Measurements from ENCODE around the gene DRG1.
"Not testable (repeated sequence)": the region's sequence is repeated elsewhere in the genome, so short reads cannot be mapped to it uniquely, and the experiment has no call there.

DRG1 gene, protein sequence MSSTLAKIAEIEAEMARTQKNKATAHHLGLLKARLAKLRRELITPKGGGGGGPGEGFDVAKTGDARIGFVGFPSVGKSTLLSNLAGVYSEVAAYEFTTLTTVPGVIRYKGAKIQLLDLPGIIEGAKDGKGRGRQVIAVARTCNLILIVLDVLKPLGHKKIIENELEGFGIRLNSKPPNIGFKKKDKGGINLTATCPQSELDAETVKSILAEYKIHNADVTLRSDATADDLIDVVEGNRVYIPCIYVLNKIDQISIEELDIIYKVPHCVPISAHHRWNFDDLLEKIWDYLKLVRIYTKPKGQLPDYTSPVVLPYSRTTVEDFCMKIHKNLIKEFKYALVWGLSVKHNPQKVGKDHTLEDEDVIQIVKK

DNA sequence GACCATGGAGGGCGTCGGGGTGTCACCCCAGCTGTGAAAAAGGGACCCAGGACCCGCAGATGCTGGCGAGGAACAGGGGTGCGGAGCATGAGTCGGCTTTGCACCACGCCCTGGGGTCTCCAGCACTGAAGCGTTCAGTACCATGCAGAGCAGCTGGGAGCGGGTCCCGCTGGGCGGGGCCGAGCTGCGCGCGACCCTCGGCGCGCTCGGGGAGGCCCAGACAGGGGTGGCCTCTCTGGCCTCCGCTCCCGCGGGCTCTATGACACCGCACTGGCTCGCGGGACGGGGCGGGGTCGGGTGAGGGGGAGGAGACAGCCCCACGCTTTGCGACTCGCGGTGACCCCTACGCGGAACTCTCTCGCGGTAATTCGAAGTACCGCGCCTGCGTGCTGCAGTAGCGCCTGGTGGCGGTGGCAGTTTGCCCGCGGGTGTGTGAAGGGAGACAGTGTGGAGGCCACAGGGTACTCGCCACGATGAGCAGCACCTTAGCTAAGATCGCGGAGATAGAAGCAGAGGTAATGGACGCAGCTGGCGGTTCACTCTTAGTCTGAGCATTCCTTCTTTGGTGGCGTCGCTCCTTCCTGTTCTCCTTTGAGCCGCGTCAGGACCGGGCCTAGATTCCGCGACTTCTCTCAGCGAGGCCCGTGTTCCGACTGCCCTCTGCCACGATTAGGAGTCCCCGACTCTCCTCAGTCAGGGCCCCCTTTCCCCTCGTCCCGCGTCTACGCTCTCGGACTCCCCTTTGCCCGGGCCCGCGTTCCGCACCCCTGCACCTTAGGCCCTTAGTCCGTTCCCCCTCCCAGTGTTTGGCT is at the start of gene DRG1:
Gene DRG1 (plus strand): TSS at position 394 of the 812 bp plus-strand sequence. CDS start 80 bp downstream, at position 474.
- peak; percentile 88 for DNase-seq

DNA sequence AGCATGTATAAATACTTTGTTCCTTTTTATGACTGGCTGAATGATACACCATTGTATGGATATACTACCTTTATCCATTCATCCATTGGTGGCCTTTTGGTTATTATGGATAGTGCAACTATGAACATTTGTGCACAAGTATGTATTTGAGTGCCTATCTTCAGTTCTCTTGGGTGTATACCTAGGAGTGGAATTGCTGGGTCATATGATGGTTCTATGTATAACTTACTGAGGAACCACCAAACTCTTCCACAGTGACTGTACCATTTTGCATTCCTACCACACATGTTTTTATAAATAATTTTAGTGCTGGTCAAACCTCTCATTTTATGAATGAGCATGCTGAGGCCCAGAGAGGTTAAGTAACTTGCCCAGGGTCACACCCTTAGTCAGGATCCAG is 49.4 kb upstream of the DRG1 start:
- no peak for DNase-seq

DNA sequence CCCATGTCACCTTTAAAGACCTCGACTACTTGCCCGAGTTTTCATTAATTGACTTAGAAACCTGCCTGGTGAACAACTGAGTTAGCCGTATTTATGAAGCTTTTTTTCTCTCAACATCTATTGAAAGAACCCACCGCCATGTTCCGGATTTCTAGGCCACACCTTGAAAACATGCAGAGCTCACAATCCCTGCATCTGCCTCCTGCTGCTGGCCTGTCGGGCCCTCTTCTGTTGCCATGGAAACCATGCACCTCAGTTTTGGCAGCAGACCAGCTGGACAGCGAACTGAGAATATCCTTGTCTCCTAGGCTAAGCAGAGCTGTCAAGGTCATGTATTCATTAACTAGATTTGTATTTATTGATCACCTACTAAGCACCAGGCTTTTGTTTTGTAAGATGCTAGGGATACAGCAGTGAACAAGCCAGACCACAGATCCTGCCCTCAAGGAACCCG is 49.0 kb upstream of the DRG1 start:
- DNase-seq, result no peak

DNA sequence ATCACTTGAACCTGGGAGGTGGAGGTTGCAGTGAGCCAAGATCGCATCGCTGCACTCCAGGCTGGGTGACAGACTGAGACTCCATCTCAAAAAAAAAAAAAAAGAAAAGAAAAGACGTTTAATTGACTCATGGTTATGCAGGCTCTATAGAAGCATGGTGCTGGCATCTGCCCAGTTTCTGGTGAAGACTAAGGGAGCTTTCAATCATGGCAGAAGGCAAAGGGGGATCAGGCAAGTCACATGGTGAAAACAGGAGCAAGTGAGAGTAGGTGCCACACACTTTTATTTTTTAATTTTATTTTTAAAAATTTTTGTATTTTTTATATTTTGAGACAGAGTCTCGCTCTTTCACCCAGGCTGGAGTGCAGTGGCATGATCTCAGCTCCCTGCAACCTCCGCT is 44.9 kb upstream of the DRG1 start:
- DNase-seq, result no peak

DNA sequence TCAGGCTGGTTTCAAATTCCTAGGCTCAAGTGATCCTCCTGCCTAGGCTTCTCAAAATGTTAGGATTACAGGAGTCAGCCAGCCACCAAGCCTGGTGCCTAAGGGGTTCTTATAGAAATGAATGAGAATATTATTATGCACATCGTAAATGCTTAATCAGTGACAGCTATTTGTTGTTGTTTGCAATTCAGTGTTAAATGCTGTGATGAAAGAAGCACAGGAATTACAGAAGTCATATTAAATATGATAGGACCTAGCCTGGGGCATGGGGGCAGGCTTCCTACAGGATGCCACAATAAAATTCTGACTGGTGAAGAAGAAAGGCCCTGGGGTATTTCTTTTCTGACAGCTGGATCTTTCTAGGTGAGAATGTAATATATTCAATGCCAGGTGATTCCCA is 39.4 kb upstream of the DRG1 start:
- DNase-seq, result no peak

DNA sequence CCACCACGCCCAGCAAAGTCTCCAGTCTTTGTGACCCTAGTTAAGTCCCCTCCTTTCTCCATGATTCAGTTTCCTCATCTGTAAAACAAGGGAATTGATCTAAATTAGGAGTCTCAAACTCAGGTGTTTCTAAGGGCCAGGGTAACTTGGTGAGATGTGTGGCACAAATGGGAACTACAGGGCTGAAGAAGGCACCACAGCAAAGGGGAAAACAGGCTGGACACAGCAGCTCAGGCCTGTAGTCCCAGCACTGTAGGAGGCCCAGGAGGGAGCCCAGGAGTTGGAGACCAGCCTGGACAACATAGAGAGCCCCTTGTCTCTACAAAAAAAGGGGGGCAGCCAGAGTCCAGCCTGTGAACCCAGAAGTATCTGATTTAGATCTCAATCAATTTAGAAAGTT is 37.7 kb upstream of the DRG1 start:
- no peak for DNase-seq

DNA sequence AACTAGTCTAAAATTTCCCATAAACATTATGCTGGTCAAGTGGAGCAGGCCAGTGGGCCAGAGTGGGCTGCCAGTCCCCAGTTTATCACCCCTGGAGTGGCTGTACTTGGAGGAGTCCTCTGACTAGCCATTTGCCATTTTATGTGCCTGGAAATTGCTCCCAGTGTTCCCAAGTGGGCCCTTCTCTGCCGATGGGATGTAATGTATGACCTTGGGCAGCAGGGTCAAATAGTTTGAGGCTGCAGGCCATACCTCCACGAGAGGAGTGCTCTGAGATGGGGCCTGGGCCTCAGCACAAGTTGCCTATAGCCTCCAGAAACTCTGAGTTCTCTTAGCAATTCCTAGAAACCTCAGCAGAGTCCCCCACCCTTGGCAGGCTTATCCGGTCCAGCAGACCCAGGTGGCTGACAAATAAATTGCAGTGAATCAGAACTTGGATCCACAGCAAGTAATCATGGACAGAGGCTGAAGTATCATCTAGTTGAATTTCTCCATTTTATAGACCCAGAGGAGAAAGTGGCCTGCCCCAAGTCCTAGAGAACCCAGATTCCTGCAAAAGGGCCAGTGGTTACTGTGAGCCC is 35.4 kb upstream of the DRG1 start:
- DNase-seq, result no peak

DNA sequence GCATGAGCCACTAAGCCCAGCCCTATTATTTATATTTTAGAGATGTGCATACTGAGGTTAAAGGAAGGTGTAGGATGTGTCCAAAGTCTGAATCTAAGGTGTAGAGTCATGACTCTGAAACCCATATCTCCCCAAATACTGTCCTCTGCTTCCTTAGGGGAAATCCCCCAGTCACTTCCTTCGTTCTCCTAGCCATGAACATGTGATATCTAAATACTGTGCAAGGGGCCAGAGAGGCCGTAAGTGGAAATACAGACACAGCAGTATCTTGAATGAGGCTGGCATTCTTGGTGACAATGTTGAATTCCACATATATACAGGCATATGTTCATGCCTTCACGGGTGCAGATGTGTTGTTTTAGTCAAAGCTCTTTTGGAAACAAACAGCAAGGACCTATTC is 32.0 kb upstream of the DRG1 start:
- DNase-seq, result no peak

DNA sequence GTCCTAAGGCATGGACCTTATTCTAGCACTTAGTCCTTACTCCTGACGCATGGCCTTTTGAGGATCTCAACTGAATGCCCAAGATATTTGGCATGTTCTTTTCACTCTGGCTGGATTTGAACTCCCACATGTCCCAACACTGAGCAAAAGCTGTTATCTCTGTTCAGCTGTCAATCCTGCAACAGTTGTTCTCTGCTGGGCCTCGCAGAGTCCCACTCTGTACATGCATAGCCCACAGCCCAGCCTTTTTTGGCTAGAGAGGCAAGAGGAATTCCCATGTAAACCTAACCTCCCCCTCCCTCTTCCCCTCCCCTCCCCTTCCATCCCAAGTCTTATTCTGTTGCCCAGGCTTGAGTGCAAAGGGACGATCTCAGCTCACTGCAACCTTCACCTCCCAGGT is 21.8 kb upstream of the DRG1 start:
- no peak for DNase-seq

DNA sequence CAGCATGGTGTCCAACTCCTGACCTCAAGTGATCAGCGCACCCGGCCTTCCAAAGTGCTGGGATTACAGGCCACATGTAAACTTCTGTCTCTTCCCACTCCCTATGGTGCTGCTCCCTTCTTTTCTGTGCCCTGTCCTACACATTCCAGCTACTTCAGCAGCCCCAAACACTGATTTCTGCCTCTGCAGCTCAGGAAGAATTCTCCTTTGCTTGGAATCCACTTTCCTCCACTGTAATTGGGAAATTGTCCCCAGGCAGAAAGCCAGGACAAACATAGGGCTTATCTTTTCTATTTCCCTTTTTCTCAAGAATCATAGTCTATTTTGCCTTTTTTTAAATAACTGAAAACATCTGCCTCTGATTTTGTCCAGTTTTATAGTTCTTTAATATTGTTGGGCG is 21.3 kb upstream of the DRG1 start:
- no peak for DNase-seq

DNA sequence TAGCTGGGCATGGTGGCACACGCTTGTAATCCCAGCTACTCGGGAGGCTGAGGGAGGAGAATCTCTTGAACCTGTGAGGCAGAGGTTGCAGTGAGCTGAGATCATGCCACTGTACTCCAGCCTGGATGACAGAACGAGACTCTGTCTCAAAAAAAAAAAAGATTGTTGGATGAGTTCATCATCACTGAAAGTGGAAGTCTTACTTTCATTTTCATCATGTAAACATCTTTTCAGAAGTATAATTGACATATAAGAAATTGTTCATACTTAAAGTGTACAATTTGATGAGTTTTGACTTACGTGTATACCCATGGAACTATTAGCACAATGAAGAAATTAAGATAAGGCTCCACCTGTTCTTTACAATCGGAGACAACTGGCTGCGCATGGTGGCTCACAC is 20.8 kb upstream of the DRG1 start:
- DNase-seq, result not testable (repeated sequence)

DNA sequence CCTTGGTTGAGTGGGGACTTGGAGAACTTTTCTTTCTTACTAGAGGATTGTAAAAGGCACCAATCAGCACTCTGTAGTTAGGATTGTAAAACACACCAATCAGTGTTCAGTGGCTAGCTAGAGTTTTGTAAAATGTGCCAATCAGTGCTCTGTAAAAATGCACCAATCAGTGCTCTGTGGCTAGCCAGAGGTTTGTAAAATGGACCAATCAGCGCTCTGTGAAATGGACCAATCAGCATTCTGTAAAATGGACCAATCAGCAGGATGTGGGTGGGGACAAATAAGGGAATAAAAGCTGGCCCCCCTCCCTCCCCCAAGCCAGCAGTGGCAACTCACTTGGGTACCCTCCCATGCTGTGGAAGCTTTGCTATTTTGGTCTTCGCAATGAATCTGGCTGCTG is 5.5 kb upstream of the DRG1 start:
- DNase-seq, result no peak

DNA sequence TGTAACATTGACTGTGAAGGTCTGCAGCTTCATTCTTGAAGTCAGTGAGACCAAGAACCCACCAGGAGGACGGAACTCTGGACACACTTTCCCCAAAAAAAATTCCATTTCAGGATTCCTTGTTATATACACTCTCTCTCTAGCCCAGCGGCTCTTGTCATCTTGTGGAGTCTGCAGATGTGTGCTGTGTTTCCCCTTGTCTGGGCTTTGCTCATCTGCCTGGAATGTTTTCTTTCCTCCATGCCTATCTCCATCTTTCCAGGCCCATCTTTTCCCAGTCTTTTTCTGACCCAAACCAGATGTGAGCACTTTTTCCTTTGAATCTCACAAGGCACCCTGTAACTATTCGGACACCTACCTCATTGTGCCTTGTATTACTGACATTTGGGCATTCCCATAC is 5.1 kb upstream of the DRG1 start:
- no peak for DNase-seq

DNA sequence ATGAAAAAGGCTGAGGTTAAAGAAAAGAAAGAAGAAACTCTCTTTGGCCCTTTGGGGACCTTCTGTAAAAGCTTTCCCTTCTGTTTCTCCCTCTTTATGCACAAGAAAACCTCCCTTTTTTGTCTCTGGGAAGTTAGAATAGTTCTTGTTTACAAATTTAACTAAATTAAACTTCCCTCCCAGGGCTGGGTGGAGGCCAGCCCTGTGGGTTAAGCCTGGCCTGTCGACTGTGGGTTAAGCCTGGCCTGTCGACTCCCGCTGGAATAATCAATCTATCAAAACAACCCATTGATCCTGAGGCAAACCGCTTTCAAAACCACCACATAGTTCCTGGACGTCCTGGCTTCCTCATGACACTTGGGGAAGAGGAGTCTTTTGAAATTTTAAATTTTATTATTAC is 1.2 kb upstream of the DRG1 start:
- DNase-seq, result no peak

DNA sequence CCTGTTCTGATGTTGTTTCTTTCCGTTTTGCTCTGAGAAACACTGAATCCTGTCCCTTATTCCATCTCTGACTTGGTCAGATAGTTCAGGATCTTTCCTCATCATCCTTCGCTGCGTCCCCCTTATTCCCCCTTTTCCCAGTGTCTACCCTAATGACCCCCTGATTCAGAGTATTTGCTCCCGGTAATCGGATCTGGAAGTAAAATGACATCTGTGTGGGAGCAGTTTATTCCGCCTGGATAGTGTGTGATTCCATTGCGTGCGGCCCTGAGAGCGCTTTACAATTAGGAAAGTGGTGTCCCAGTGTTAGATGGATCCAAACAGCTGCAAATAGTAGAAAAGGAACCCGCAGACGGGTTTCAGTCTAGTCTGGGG is 606 bp downstream of the DRG1 start:
- no peak for DNase-seq

DNA sequence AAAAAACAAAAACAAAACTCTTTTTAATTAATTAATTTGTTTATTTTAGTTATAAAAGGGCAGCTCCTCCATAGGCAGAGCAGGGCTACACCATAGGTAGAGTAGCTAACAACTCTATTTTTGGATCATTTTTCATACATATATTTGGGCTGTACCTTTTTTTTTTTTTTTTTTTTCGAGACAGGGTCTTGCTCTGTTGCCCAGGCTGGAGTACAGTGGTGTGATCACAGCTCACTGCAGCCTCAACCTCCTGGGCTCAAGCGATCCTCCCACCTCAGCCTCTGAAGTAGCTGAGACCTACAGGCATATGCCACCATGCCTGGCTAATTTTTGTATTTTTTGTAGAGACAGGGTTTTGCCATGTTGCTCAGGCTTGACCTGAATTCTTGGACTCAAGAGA is 2.9 kb downstream of the DRG1 start:
- not testable (repeated sequence) for DNase-seq

DNA sequence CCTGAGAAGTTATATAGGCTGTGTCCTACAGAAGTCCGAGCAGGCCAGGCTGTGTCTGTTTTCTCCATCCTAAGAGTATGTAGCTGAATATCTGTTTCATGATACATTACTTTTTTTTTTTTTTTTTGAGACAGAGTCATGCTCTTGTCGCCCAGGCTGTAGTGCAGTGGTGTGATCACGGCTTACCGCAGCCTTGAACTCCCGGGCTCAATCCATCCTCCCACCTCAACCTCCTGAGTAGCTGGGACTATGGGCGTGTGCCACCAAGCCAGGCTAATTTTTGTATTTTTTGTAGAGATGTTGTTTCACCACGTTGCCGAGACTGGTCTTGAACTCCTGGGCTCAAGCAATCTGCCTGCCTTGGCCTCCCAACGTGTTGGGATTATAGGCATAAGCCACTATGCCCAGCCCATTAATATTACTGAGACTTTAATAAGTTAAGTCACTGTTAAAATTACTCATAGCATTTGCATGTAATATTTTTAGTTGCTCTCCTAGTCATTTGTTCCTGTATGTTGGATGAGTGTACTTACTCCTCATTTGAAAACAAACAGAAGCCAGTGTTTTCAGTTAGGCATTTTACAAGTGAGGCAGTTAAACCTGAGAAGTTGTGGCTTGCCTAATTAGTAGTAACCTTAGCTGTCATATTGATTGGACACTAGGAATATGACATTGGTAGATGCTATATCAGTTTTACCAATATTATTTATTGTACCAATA is 26.1 kb downstream of the DRG1 start:
- DNase-seq, result no peak

DNA sequence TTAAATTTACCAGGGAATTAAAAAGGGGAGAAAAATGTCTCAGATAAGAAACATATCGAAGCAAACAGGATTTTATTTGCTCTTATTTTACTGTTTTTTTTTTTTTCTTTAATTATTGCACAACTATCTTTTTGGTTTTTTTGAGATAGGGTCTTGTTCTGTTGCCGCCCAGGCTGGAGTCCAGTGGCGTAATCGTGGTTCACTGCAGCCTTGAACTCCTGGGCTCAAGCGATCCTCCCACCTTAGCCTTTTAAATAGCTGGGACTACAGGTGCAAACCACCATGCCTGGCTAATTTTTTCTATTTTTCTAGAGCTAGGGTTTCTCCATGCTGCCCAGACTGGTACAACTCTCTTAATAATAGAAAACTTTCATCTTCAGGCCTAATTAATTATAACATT is 32.5 kb downstream of the DRG1 start:
- no peak for DNase-seq

DNA sequence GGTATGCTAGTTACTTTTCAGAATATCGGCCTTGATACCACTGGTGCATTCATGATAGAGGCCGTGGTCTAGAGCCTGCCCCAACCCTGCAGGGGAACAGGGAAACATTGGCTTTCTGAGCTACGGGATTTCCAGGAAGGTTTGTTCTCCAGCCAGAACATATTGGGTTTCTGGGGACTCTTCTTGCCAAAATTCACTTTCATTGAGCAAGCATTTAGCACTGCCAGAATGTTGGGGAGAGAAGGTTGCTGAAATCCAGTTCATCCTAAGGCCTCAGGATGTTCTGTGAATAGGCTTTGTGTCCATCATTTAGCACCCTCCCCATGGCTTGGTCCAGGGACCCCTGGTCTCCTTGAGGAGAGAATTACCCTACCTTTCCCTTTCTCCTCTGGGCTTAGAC is 36.7 kb downstream of the DRG1 start:
- DNase-seq, result no peak

DNA sequence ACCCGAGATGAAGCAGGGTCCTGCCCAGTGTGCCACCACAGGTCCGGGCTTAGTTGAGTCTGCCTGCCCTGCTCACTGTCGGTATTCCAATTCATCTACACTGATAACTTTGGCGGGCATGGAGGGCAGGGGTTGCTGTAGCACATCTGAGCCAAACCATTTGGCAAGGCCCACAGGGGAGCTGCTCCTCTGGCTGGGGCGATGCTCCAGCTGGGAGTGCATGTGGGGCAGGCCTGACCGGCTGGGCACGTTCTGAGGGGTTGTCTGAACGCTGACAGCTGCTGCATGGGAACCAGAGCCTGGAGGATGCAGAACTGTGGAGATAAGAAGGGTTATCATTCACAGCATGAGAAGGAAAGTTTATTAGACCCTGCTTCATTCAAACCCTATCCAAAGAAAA is 40.4 kb downstream of the DRG1 start:
- DNase-seq, result no peak

DNA sequence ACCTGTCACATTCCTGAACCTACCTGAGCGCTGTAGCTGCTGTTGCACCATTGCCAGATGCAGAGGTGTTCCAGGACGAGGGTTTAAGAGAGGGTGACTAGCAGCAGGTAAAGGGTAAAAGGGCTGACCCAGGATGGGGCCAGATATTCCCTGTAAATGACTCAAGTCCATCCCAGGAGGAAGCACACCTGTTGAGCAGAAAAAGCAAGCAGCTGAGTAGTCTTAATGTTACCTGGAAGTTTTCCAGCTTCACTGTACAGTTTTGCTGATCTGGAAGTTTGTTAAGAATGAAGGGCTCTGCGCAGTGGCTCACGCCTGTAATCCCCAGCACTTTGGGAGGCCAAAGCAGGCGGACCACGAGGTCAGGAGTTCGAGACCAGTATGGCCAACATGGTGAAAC is 41.3 kb downstream of the DRG1 start:
- no peak for DNase-seq

DNA sequence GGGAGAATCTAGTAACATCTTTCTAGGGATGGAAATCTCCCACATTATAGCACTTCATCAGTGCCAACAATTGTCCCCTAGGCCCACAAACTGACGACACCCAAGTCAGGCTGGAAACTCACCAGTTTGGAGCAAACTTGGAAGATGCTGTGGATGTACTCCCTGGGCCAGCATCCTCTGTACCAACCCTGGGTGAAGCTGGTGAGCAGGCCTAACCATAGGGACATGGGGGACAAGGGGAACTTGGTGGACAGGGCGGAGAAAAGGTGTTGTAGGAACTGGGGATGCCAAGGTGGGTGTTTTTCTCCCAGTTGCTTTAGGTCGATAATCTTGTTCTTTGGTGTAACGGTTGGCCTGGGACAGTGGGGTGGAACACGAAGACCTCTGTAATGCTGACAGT is 42.2 kb downstream of the DRG1 start:
- no peak for DNase-seq

DNA sequence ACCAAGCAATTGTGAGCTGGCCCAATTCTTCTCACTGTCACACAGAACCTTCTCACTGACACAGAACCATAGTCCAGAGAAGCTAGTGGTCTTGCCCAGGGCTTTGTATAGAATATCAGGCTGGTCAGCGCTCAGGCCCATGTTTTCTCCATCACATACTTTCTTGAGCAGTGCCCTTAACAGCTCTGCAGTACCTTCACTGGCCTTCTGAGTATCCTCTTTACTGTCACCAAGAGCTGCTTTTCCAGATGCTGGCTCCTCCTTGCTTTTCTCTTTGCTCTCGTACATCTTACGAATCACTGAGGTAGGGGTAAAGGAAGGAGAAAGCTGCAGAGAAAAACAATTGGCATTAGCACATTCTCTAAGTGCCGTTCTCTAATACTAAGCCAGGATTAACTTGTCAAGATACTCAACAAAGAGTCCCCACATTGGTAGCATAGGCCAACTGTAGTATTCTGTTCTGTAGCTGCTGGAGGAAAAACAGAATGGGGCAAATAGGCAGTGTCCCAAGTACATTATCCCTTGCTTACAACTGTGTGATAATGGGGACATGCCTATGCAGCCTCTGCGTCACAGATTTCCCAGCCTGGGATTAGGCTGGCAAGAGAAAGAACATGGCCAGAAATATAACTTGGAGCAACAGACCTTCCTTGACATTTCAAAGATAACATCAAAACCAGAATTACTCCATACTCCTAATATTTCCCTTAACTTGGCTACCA is 43.5 kb downstream of the DRG1 start:
- no peak for DNase-seq

Data from T1000 (cell line).